Measurements from ENCODE around the gene PLXNA2. TPM values are rescaled to one million over a fixed set of nuclear protein-coding genes. Genes with fewer than 3 reads are reported as not detected.

PLXNA2 gene
- polyA plus RNA-seq, 5 donors = 19.5 to 37.5 (median 26.6) TPM

DNA sequence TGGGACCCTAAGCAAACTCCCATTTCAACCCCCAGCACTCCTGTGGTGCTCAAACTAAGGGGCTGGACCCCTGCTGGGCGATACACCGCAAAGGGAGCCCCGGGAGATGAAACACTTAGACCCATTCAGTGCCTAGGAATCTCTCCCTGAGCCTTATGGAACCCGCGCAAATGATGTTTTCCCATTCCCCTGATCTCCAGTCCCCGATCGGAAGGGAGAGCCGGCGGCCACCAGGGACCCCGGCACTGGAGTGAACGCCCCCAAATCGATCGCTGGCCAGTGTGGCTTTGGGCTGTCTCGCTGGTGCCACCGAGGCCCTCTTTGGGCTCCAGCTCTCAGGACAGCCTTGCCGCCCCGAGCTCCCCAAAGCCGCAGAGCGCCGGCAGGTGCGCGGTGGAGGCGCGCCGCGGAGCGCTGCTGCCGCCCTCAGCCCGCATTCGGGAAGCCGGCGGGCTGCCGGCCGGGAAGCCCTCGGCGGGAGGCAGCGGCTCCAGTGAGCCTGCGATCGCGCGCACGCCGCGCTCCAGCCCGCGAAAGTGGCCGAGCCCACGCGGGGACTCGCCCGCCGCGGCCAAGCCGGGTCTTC, 1.1 kb downstream of the PLXNA2 start:
- no peak for DNase-seq

DNA sequence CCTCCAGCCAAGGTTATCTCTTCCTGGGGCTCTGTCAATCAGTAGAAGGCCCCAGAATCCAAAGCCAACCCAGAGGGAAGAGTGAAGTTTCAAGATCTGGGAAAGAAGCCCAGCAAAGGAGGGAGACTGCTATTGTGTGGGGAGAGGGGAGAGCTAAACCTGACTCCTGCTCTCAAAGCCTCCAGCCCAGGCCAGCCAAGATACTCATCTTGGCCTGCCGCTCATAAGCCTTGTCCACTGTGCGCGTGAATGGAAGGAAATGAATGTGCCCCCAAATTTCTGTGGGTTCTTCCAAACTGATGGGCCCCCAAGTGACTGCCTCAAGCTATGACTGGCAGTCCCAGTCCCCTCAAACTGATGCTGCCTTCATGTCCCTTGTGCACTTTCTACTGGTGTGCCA, 2.0 kb downstream of the PLXNA2 start:
- DNase-seq = no peak

DNA sequence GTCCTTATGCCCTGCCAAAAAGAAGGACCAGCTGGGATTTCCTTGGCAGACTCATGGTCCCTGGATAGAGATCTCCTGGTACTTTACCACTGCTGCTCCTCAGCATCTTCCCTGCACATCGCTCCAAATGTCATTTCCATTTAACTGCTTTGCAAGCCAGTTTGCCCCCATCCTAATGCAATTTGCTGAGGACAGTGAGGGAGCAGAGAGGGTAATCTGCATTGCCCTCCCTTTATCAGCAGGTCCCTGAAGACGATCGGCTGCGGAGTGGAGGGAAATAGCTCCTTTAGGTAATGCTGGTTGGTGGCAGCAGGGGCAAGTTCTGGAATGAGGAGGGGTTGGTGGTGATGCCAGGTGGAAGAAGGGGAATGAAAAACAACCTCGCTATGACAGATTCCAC, 2.7 kb downstream of the PLXNA2 start:
- no peak for DNase-seq

DNA sequence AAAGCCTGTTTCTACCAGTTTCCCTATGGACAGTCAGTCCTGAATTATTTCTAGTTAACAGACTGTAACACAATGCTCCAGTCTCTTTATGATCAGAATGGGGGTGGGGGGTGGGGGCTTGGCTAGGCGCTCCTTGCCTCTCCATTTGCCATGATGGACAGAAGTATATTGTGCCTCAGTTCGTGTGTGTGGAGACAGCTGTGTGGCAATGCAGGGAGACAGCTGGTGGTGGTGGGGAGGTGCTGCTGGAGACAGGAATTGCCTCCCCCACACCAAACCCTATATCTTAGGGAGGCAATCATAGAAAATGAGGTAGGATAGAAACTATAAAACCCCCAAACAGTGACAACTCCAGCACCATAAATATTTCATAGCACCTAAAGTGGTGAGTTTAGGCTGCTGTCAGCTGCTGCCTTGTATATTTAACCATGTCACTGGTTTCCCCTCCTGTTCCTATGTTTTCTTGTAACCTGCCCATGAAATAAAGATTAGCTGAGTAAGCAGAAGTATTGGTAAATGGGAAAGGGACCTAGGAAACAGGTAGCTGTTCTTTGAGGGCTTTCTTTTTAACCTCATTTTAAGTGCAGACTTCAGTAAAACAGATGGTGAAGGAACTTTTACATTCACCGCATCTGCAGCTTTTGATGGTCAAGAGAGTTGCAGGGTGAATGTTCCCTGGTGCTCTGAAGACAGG, 3.4 kb downstream of the PLXNA2 start:
- no peak for DNase-seq

DNA sequence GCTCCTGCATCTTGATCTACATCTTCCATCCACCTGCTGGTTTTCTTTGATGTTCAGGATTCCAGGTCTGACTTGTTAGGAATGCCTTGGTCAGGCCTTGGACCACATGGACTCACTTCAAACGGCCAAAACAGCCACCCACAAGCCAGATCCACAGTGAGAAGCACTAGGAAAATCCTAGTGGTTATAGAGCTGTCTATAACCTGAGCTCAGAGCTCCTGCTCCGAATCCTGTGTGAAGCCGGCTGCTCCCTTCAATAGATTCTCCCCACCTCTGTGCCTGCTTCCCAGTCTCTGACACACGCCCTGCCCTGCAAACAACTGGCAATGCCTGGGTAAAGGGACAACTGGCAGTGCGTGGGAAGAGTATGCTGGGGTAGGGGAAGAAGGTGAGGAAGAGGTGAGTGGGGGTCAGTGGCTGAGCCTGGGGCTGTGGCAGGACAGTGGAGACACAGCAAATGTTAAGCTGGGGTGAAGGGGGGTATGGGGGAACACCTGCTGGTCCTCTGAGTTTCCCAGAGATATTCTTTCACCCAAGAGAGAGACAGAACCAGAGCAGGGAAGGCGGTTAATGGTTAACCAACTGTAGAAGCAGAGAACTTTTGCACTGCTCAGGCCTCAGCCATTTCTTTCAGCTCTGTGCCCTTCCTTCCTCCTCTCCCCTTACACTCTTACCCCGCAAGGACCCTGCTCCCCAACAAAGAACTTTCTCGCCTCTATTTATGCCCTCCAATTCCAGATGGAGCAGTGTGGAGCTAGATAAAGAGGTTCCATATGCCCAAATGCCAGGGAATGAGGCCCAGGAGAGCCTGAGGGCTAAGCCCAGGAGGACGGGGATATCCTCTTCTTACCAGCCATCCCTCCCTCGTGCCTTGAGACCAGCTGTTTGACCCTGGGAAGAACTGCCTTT, 4.5 kb downstream of the PLXNA2 start:
- DNase-seq = no peak

DNA sequence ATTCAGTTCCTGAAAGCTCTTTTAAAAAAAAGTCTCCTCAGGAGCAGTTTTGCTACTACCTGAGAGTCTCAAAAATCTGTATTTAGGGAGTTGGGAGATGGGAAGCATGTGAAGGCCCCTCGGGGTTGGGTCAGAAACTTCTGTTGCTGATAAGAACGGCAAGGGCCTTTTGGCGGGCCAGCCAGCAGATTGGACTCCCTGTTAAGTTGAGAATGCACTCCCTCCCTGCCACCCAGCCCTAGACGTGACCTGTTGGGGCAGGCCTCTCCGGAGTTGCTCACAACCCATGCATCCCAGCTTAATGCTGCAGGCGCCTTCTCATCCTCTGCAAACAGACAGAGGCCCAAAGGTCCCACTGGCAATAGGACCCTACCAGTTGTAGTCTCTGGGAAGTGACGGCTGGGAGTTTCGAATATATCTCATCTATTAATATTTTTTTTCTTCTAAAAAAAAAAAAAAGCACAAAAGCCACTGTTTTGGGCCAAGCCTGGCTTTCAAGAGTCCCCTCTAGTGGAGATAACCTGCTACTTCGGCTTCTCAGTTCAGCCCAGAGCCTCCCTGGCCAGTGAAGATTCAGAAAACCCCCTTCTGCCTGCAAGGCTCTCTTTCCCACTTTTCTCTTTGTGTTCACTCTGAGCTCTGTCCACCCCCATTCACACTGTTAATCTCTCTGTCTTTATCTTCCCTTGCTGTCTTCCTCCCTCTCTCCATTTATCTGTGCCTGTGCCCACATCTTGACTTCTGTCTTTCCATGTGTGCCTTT, 5.3 kb downstream of the PLXNA2 start:
- DNase-seq = no peak

DNA sequence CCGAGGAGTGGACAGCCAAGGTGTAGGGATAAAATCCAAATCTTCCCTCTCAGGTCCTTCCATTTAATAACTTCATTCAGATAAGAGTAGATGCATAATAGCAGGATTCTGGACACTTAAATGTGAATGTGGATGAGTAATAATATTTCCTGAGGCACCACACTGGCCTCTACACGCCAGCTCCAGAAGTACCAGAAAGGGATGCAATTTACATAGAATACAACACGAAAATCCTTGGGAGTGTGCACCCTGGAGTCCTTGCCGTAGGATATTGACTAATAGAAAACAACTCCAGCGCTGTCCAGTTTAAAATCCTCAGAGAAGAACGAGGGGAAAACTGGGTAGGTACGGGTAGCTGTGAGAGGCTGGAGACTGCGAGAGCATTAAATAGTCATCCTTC, 6.9 kb downstream of the PLXNA2 start:
- DNase-seq = no peak

DNA sequence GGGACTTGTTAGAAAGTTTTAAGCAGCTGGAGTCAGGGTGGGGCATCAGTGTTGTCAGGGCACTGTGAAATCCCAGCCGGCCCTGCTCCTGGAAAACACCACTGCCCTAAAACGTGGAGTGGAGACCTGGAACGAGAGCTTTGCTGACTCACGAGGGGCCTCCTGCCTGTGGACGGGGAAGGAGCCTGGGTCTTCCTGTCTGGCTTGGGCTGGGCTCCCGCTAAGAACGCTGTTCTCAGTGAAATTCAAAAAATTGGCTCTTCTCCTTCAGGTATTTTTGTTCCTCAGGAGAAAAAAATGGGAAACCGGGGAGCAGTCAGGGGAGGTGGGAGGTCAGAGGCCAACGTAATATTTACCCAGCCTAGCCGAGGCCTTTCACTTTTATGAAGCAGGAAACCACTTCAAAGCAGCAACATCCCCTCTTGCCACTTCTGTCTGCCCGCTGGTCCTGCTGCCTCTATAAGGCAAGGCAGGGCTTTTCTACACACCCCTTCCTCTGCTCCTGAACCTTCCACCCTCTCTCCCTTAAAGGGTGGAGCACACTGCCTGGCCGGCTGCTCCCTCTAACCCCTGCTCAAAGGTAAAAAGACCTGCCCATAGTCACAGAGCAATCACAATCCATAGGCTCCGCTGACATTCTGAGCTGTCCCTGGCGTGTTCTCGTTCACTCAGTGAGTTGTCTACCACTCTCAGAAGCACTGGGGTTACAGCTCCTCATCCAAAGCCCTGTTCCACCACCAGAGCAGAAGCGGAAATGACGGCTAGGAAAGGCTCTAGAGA, 8.0 kb downstream of the PLXNA2 start:
- no peak for DNase-seq

DNA sequence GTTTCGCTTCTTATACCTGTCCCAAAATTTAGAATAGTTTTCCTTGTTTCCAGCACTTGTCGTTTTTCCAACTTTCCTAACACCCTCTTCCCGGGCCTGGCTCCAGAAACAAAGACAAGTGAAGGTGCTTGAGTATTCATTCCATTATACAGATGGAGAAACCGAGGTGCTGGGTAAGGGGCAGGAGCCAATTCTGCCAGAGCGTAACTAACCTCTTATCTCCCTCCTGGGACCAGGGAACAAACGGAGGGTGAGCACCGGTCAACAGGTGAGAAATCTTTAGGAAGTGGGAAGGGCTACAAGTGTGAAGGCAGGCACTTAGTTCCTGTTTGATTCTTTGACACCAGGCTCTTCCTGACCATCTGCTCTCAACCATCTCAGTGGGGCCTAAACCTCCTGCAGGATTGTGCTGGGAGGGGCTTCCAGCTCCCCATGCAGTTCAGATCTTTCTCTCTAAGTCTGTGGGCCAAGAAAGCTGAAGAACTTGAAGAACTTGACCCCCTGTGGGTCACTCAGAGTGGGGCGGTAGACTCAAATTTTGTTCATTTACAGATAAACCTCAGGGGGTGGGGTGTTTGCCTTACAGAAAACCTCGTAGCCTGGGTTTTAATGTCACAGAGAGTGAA, 8.7 kb downstream of the PLXNA2 start:
- DNase-seq = no peak

DNA sequence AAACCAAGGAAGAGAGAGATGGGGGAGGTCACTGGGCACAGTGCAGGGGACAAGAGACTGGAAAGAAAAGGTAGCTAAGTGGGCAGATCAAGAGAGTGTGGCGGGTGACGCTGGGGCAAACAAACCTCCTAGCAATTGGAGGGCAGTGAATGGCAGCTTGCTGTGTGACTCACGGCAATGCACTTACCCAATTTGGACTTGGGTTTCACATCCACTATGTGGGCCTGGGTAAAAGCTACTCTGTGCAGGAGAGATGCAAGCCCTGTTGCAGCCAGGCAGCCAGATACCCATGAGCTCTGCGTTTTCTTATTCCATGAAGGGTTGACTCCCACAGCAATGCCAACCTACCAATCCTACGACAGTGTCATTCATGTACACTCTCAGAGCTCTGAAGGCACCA, 9.5 kb downstream of the PLXNA2 start:
- DNase-seq = no peak

DNA sequence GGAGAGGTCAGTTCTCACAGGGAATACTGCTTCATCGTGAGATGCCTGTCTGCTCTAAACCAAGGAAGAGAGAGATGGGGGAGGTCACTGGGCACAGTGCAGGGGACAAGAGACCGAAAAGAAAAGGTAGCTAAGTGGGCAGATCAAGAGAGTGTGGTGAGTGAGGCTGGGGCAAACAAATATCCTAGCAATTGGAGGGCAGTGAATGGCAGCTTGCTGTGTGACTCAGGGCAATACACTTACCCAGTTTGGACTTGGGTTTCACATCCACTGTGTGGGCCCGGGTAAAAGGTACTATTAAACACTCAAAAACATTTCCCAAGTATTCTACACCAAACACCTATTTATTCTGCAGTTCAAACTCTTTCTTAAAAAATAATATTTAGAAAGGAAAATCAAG, 10.2 kb downstream of the PLXNA2 start:
- DNase-seq = no peak

DNA sequence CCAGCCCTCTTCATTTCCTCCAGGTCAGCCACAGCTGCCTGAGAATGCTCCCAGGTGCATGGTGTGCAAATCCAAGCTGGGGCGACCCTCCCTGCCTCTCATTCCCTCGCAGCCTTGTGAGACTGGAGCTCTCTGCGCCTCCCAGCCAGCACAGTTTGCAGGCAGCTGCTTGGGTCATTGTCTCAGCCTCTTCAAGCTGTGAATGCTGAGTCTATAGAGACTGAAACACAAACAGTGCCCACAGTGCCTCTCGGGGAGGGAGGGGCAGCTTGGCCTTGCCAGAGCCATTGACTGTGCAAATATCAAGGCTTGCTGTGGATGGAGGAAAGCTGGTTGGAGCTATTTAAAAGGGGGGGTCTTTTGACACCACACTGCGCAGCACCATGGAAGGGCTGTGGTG, 10.6 kb downstream of the PLXNA2 start:
- DNase-seq = peak; percentile 74 to 80

DNA sequence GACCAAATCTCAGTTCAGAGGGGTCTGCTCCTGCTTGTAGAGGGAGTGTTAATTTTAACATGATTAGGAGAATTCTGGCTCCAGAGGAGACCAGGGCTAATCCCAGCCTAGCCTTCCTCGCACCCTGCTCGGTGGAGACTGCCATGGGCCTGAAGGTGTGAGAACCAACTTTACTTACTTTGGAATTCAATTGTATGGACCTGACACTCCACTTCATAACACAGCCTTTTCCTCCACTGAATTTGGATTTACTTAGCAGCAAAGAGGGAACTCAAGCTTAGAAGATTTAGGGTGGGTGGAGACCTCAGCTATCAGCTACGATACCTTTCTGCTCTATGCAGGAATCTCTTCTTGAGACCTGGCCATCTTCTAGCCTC, 11.5 kb downstream of the PLXNA2 start:
- DNase-seq = no peak

DNA sequence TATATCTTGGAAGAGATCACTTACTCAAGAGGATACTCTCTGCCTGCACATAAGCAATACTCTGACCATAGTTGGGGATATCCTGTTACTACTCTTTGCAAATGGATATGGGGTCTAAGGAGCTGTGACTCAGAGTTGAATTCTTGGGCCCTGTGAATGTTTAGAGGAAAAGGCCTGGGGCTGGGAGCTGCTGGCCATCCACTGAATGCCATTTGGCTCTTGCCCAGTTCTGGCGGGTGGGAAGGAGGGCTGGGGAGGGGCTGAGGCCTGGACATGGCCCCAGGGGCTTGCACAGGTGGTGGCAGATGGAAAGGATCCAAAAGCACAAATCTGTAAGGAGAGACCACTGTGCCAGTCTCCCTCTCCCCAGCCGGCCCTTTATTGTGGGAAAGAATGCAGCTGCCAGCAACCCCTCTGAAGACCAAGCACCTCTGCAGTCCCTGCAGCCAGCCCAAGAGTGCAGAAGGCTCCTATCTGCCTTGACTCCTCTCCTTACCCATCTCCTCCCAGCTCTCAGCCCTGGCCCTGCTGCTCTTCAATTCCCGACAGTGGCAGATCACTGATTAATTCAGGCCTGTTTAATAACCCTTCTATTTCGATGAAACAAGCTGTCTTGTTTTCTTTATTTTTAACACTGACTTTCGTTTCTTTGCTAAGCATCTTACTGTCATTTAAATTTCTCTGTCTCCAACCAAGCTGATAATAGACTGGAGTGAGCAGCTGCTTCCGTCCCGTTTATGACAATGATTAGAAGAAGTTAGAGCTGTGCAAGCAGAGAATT, 12.1 kb downstream of the PLXNA2 start:
- DNase-seq = no peak

DNA sequence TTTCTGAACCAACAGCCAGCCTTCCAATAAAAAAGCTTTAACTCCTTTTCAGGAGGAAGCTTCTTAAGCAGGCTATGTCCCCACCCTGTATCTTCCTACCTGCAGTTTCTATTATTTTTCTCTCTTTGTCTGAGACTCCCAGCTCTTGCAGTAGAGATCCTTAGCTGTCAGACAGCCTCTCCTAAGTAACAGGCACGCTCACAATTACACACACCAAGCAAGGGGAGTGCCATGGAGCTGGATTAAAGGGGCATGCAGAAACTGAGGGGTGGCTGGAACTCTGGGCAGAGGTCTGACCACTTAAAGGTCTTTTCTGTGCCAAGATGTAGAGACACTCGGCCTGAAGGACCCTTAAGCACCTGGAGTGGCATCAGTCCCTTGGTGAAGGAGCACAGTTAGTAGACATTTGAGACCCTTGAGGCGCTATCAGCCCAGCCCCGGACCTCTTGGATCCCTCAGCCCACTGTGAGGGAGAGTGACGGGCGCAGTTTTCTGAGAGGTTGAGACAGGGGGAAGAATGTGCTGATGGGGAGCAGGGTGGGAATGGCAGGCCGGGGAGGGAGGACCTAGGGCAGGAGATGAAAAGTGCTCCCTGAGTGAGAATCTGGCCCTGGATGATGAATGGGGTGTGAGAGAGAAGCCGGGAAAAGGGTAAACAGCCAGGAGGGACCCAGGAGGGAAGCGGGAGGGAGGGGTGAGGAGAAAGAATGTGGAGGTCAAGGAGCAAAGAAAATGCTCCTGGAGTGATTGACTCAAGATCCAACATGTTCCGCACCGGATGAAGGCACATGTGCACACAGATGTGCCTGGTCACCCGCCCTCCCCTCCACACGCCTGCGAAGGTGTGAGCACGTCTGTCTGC, 13.3 kb downstream of the PLXNA2 start:
- DNase-seq = no peak

DNA sequence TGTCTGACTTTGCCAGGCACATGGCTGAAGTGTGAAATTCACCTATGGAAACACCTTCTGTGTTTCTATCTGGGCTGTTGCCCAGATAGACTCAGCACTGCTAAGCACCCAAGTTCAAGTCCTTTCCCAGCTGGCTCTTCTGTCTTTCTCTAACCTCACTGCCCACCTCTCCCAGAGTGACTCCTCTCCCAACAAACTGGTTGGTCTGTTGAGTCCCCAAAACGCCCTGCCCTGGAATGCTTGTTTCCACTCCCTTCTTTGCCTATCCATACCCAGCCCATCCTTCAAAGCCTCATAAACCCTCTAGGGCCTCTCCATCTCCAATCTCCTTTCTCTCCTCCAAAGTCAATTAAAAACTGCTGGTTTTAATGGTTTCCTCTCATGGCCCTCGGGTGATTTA, 15.6 kb downstream of the PLXNA2 start:
- no peak for DNase-seq

DNA sequence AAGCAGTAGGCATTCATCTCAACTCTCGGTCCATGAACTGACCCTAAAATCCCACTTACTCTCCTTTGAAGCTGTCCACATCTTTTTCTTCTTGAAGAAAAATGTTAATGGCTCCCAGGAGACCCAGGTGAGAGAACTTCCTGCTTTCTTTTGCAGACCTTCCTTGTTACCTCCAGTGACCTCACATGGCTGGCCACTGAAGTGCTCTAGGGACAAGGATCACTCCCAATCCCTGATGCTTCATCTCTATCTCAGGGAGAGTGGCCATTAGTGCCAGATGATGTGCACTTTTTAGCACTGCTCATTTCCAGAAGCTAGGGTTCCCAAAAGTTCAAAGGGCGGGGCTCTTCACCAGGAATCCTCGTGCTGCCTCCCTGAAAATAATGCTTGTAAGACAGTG, 16.2 kb downstream of the PLXNA2 start:
- no peak for DNase-seq

DNA sequence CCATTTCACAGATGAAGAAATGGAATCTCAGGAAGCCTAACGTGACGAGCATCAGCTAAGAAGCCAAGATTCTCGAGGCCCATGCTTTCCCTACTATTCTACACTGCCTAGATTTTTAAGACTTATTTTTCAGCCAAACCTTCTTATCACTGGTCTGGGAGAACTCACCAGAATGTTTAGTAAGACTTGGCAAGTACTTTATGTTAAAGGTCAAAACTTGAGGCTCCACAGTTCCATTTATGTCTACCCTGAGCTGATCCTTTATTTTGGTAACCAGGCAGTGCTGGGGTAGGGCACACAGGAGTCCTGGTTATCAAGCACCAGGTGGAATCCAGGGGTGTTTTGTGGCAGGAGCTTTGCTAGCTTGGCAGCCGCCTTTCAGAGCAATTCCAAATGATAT, 16.8 kb downstream of the PLXNA2 start:
- DNase-seq = no peak
